Measurements from ENCODE around the gene VSIG2. TPM values are rescaled to one million over a fixed set of nuclear protein-coding genes. Genes with fewer than 3 reads are reported as not detected.
A peak's percentile ranks its signal among the peaks of the same experiment; 100 is the strongest.

The VSIG2 gene
- under 1 TPM in 1 of 6 experiments, not detected in 5; 0.14 TPM for total RNA-seq (2021; fragmentation: NEBNext Ultra II Directional; extraction: Animal tissue kit (Norgen Biotek cat#: 25700))
- long read RNA-seq, result 0 reads

DNA sequence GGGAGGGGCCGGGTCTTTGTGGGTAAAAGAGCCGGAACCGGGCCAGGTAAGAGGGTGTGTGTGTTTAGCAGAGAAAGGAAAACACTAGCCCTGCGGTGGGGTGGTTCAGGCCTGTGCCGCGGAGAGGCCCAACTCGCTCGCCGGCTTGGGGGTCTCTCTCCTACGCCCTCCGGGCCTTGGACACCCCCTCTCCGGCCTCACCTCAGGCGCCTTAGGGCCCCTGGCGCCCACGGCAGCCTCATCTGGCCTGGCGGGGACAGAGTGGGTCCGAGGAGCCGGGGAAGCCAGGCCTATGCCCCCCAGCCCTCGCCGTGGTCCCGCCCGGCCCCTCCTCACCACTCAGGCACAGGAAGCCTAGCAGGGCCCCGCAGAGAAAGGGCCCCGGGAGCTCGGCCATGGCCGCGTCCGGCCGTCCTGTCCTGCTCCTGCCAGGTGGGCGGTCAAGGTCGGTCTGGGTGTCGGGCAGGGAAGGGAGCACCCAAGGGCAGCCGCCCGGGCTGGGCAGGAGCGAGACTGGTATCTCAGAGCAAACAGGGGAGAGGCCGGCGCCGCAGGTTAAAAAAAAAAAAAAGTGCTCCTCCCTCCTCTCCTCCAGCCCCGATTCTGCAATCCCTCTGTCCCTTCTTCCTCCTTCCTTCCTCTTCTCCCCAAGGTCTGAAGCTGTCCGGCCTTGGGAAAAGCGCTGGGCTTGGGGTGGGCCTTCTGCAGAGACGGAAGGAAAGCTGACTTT lies at the start of gene VSIG2:
Gene VSIG2 (minus strand): TSS at position 515 of the 730 bp plus-strand sequence. CDS start 118 bp downstream, at position 397.
- no peak within 1 kb of the TSS for H3K4me3 Mint-ChIP-seq
- H3K9me3 Mint-ChIP-seq, result no peaks in the 10 kb centered on the region

GRCh38 chr11:124801014-124801413 lies 49.0 kb upstream of the VSIG2 start:
- no peaks in the 10 kb centered on the region for H3K27me3 Mint-ChIP-seq (ENCODE audit: insufficient read depth)
- peak overlapping the region; percentile 90 for H3K4me3 Mint-ChIP-seq
- H3K9me3 Mint-ChIP-seq, result no peaks in the 10 kb centered on the region
- peak; percentile 38 for DNase-seq
- TF ChIP-seq, protein P1, sequence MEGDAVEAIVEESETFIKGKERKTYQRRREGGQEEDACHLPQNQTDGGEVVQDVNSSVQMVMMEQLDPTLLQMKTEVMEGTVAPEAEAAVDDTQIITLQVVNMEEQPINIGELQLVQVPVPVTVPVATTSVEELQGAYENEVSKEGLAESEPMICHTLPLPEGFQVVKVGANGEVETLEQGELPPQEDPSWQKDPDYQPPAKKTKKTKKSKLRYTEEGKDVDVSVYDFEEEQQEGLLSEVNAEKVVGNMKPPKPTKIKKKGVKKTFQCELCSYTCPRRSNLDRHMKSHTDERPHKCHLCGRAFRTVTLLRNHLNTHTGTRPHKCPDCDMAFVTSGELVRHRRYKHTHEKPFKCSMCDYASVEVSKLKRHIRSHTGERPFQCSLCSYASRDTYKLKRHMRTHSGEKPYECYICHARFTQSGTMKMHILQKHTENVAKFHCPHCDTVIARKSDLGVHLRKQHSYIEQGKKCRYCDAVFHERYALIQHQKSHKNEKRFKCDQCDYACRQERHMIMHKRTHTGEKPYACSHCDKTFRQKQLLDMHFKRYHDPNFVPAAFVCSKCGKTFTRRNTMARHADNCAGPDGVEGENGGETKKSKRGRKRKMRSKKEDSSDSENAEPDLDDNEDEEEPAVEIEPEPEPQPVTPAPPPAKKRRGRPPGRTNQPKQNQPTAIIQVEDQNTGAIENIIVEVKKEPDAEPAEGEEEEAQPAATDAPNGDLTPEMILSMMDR (IDR thresholded peaks at IDR 0.05), result no peak
- H3K4me1 Mint-ChIP-seq (ENCODE audit: low read depth), result peaks cover 35% of the 10 kb centered on the region
- no peaks in the 10 kb centered on the region for H3K36me3 Mint-ChIP-seq (ENCODE audit: low read depth)
- peak overlapping the region; percentile 91 for H3K27ac Mint-ChIP-seq

More for the DNA sequence above, at the start of gene VSIG2:
- Mint-ChIP-seq H3K27ac (no peak within 1 kb of the TSS), H3K36me3 (ENCODE audit: low read depth) (no peaks in the 10 kb centered on the region), H3K27me3 (ENCODE audit: insufficient read depth) (peaks cover 9% of the 10 kb centered on the region), H3K4me1 (ENCODE audit: low read depth) (peaks cover 50% of the 10 kb centered on the region)
- TF ChIP-seq, protein P1 (IDR thresholded peaks at IDR 0.05), result no peak
- DNase-seq, result no peak

GRCh38 chr11:124800226-124800929 lies 48.3 kb upstream of the VSIG2 start, which contains the start of gene MSANTD2:
Gene MSANTD2, minus strand, starts transcription at chr11:124800406. Its CDS starts 26 bp downstream, at chr11:124800380.
- no peaks in the 10 kb centered on the region for H3K27me3 Mint-ChIP-seq (ENCODE audit: insufficient read depth)
- H3K4me3 Mint-ChIP-seq, result peak within 1 kb of the TSS; percentile 90
- DNase-seq, result peak; percentile 40
- H3K4me1 Mint-ChIP-seq (ENCODE audit: low read depth), result peaks cover 41% of the 10 kb centered on the region
- no peaks in the 10 kb centered on the region for H3K36me3 Mint-ChIP-seq (ENCODE audit: low read depth)
- TF ChIP-seq, protein P1 (IDR thresholded peaks at IDR 0.05), result no peak; the same call in 1 of the 2 replicates
- H3K27ac Mint-ChIP-seq, result peak within 1 kb of the TSS; percentile 95
- H3K9me3 Mint-ChIP-seq, result no peaks in the 10 kb centered on the region

DNA sequence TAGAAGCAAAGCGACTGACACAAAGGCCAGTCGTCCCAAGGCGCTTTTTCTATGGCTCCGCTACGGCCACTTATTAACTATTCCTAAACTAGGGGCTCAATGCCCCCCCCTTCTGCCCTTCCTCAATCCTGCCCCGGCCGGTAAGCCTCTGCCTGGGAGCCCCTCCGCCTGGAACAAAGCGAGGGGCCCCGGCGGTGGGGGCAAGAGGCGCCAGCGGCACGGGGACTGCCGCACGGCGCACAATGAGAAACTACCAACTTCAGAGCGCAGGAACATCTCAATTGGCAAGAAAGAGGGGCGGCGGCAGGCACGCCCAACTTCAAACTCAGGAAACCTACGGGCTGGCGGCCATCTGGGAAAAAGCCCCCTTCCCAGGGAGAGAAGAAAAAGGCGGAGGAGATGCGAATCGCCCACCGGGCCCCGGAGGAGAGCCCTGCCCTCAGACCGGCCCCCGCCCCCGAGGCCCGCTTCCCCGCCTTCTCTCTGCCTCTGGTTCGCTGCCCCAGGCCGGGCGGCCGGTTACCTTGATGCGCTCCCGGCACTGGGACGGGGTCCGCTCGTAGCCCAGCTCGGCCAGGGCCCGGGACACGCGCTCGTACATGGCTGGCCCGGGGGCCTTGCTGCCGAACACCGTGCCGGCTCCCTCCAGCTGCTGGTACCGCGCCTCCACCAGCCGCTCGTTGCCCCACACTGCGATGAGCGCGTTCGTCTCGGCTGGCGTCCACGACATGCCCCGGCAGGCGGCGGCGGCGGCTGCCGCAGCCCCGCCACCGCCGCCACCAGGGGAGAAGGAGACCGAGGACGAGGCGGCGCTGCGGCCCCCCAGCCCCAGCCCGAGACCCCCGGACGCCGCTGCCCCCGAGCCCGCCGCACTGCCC lies 47.5 kb upstream of the VSIG2 start:
- Mint-ChIP-seq H3K4me3 (peak overlapping the region; percentile 90), H3K27ac (peak overlapping the region; percentile 95), H3K27me3 (ENCODE audit: insufficient read depth) (no peaks in the 10 kb centered on the region), H3K4me1 (ENCODE audit: low read depth) (peaks cover 41% of the 10 kb centered on the region), H3K36me3 (ENCODE audit: low read depth) (no peaks in the 10 kb centered on the region), H3K9me3 (no peaks in the 10 kb centered on the region)
- TF ChIP-seq, protein P1 (IDR thresholded peaks at IDR 0.05), result no peak; the same call in 1 of the 2 replicates
- no peak for DNase-seq

DNA sequence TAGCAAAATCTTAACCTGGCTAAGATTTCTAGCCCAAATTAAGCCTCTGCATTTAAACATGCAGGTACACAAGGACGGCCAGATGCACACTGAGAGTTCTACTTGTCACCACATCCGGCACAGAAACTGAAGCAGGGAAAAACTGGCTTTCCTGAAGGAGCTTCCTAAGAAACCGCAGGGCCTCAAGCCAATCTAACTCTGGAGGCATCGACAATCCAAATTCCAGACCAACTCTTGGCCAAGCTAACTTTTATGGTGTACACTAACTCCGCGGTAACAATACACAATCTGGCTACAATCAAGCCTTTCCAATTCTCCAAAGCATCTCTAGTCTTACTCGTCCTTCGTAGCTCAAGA lies 46.9 kb upstream of the VSIG2 start:
- no peaks in the 10 kb centered on the region for H3K27me3 Mint-ChIP-seq (ENCODE audit: insufficient read depth)
- H3K4me3 Mint-ChIP-seq, result peak overlapping the region; percentile 90
- H3K4me1 Mint-ChIP-seq (ENCODE audit: low read depth), result peaks cover 41% of the 10 kb centered on the region
- no peaks in the 10 kb centered on the region for H3K9me3 Mint-ChIP-seq
- TF ChIP-seq, protein P1 (IDR thresholded peaks at IDR 0.05), result no peak
- no peaks in the 10 kb centered on the region for H3K36me3 Mint-ChIP-seq (ENCODE audit: low read depth)
- peak overlapping the region; percentile 95 for H3K27ac Mint-ChIP-seq
- peak; percentile 58 for DNase-seq
